ENCODE results near the gene MLLT3.

DNA sequence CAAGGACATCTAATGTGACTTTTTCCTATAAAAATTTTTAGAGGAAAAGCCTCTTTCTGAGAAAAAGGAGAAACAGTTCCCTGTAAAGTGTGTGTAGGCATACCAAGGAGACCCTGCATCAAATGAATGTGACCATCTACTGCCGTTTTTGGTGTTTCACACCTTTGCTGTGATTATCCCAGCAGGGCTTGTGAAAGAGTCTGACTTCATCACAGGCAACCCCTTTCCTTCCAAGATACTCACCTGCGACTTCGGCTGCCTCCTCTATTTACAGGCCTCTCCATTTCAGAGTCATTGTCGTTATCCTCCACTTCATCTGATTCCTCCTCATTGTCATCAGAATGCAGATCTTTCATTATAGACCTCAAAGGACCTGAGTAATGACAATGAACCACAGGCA is 259.1 kb downstream of the MLLT3 start:
- TF ChIP-seq, protein P1, sequence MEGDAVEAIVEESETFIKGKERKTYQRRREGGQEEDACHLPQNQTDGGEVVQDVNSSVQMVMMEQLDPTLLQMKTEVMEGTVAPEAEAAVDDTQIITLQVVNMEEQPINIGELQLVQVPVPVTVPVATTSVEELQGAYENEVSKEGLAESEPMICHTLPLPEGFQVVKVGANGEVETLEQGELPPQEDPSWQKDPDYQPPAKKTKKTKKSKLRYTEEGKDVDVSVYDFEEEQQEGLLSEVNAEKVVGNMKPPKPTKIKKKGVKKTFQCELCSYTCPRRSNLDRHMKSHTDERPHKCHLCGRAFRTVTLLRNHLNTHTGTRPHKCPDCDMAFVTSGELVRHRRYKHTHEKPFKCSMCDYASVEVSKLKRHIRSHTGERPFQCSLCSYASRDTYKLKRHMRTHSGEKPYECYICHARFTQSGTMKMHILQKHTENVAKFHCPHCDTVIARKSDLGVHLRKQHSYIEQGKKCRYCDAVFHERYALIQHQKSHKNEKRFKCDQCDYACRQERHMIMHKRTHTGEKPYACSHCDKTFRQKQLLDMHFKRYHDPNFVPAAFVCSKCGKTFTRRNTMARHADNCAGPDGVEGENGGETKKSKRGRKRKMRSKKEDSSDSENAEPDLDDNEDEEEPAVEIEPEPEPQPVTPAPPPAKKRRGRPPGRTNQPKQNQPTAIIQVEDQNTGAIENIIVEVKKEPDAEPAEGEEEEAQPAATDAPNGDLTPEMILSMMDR (IDR thresholded peaks at IDR 0.05) = no peak
- no peak for TF ChIP-seq POLR2A (IDR thresholded peaks at IDR 0.05)

All from right lobe of liver (tissue), 4 donors.